GM18951 (cell line): ENCODE results near the gene PTPN22.
"Not testable (repeated sequence)": the region's sequence is repeated elsewhere in the genome, so short reads cannot be mapped to it uniquely, and the experiment has no call there.

Experiments
- POLR2A ChIP-seq: IDR thresholded peaks from 4 replicates; pipeline ENCODE4 v1.6.1; 2011; ENCODE audit warnings: mild to moderate bottlenecking; ENCODE audit not compliant: insufficient read length, insufficient read depth; ENCODE audit errors: extremely low read depth
- in situ Hi-C: fragments of 300-500 bp; cut with MboI; formaldehyde crosslinking; loops from one replicate; pipeline ENCODE4 v1.12.0; 2022; ENCODE audit warnings: low sequenced_read_pairs, mixed read lengths, inconsistent platforms; ENCODE audit not compliant: unreplicated experiment

PTPN22 gene

GRCh38 chr1:113854234-113854633, 17.3 kb downstream of the PTPN22 start:
- in situ Hi-C loops = no loop called here
- no peak for TF ChIP-seq POLR2A

- in situ Hi-C loops = not testable (repeated sequence)
Measured at GRCh38 chr1:113852694-113853093, 18.8 kb downstream of the PTPN22 start.

- no peak for TF ChIP-seq POLR2A
- in situ Hi-C loops = no loop called here
Measured at GRCh38 chr1:113850127-113850796, 21.2 kb downstream of the PTPN22 start.

GRCh38 chr1:113849072-113849471, 22.4 kb downstream of the PTPN22 start:
- in situ Hi-C loops = no loop called here
- TF ChIP-seq POLR2A = no peak

- TF ChIP-seq POLR2A = no peak
- in situ Hi-C loops = no loop called here
Measured at GRCh38 chr1:113846391-113847035, 25.0 kb downstream of the PTPN22 start.

- in situ Hi-C loops = loop anchor here (10.0 kb wide), 1 partner anchor 68 kb away; the partner anchor contains the start of genes AP4B1 and DCLRE1B
- TF ChIP-seq POLR2A = no peak
Measured at GRCh38 chr1:113836534-113836933, 35.0 kb downstream of the PTPN22 start.

GRCh38 chr1:113835686-113836290, 35.7 kb downstream of the PTPN22 start:
- no peak for TF ChIP-seq POLR2A
- in situ Hi-C loops = loop anchor here (10.0 kb wide), 1 partner anchor 69 kb away; the partner anchor contains the start of genes AP4B1 and DCLRE1B

- in situ Hi-C loops = loop anchor here (10.0 kb wide), 1 partner anchor 70 kb away; the partner anchor contains the start of genes AP4B1 and DCLRE1B
- TF ChIP-seq POLR2A = no peak
Measured at GRCh38 chr1:113834716-113835115, 36.8 kb downstream of the PTPN22 start.

GRCh38 chr1:113830039-113830438, 41.5 kb downstream of the PTPN22 start:
- no peak for TF ChIP-seq POLR2A

GRCh38 chr1:113821916-113822315, 49.6 kb downstream of the PTPN22 start:
- TF ChIP-seq POLR2A = no peak
- in situ Hi-C loops = no loop called here

More at GRCh38 chr1:113830039-113830438, 41.5 kb downstream of the PTPN22 start:
- in situ Hi-C loops = loop anchor here (10.0 kb wide), 1 partner anchor 75 kb away; the partner anchor contains the start of genes AP4B1 and DCLRE1B

- TF ChIP-seq POLR2A = no peak
- in situ Hi-C loops = no loop called here
Measured at GRCh38 chr1:113818578-113818977, 52.9 kb downstream of the PTPN22 start.

- no peak for TF ChIP-seq POLR2A
- in situ Hi-C loops = no loop called here
Measured at GRCh38 chr1:113813218-113813617, 58.3 kb downstream of the PTPN22 start.

- in situ Hi-C loops = no loop called here
Measured at GRCh38 chr1:113812661-113813135, 58.8 kb downstream of the PTPN22 start.

More at GRCh38 chr1:113812661-113813135, 58.8 kb downstream of the PTPN22 start:
- no peak for TF ChIP-seq POLR2A
